Uterus (tissue), 2 donors: ENCODE data around the gene ZDHHC12.

Experiments used
- CTCF ChIP-seq, 4 experiments: fragments of 200-600 bp in 2 of 4; fragments of 450-650 bp in 2 of 4; sonication (generic) in 2 of 4; IDR thresholded peaks; one replicate each; pipeline ENCODE4 v1.5.1; 2016 to 2019; ENCODE audit warnings: antibody characterized with exemption in 4 of 4, mild to moderate bottlenecking in 2 of 4, moderate library complexity in 1 of 4
- POLR2A ChIP-seq, 2 donors: fragments of 450-650 bp; IDR thresholded peaks; one replicate each; pipeline ENCODE4 v1.6.1; 2016; ENCODE audit warnings: antibody characterized with exemption in 2 of 2, mild to moderate bottlenecking in 1 of 2, moderate library complexity in 1 of 2

- TF ChIP-seq CTCF (IDR thresholded peaks at IDR 0.05): no peak
- TF ChIP-seq POLR2A (IDR thresholded peaks at IDR 0.05): no peak
These were observed 40.4 kb downstream of the ZDHHC12 start for GRCh38 chr9:128683340-128684064.
